22Rv1 (cell line): ENCODE data around the gene SPTBN1.

Source experiments
- ZFX ChIP-seq: fragments of 450-650 bp; IDR thresholded peaks from 2 replicates; pipeline ENCODE4 v1.6.1; 2017; ENCODE audit warnings: antibody characterized with exemption, borderline replicate concordance
- TF ChIP-seq, protein P1 (sequence below): fragments of 450-650 bp; IDR thresholded peaks from 2 replicates; pipeline ENCODE4 v1.5.1; 2017; ENCODE audit warnings: mild to moderate bottlenecking

DNA sequence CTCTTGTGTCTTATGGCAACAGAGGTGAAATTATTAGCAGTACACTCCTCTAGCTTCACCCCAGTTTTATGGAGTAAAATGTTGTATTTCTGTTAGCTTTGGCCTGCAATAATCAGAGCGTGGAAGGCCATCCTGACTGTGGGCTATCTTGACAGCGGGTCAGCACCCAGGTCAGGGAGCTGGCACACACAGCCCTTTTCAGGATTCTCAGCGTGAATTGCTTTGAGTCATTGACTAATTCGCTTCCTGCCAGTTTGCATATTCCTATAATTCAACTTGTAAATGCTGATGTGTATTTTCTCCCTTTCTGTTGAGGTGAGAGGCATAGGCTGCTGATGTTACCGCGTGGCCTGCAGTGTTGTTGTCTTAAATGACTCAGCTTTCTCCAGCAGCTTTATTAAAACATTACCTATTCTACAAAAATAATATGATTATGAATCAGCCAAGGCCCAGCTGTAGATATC is 157.7 kb downstream of the SPTBN1 start:
- TF ChIP-seq, protein P1, sequence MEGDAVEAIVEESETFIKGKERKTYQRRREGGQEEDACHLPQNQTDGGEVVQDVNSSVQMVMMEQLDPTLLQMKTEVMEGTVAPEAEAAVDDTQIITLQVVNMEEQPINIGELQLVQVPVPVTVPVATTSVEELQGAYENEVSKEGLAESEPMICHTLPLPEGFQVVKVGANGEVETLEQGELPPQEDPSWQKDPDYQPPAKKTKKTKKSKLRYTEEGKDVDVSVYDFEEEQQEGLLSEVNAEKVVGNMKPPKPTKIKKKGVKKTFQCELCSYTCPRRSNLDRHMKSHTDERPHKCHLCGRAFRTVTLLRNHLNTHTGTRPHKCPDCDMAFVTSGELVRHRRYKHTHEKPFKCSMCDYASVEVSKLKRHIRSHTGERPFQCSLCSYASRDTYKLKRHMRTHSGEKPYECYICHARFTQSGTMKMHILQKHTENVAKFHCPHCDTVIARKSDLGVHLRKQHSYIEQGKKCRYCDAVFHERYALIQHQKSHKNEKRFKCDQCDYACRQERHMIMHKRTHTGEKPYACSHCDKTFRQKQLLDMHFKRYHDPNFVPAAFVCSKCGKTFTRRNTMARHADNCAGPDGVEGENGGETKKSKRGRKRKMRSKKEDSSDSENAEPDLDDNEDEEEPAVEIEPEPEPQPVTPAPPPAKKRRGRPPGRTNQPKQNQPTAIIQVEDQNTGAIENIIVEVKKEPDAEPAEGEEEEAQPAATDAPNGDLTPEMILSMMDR = no peak
- TF ChIP-seq ZFX = no peak
